K562 (cell line): Measurements from ENCODE around the gene BMP2K. TPM values are rescaled to one million over a fixed set of nuclear protein-coding genes. Genes with fewer than 3 reads are reported as not detected.

Experiments
- ARID2 ChIP-seq: fragments of 450-650 bp; IDR thresholded peaks from 2 replicates; pipeline ENCODE4 v1.6.1; 2017; ENCODE audit warnings: antibody characterized with exemption, mild to moderate bottlenecking
- BRD9 ChIP-seq: fragments of 450-650 bp; IDR thresholded peaks from 2 replicates; pipeline ENCODE4 v1.6.1; 2018; ENCODE audit warnings: low read depth; ENCODE audit not compliant: partially characterized antibody
- BRF1 ChIP-seq: IDR thresholded peaks from 3 replicates; pipeline ENCODE4 v1.6.1; 2011; ENCODE audit warnings: borderline replicate concordance, mild to moderate bottlenecking; ENCODE audit not compliant: insufficient read length; ENCODE audit errors: extremely low read depth
- DEAF1 ChIP-seq: fragments of 450-650 bp; formaldehyde crosslinking; IDR thresholded peaks from 2 replicates; pipeline ENCODE4 v1.4.0; 2020; ENCODE audit warnings: mild to moderate bottlenecking, moderate library complexity
- ETV1 ChIP-seq: fragments of 450-650 bp; conservative IDR thresholded peaks from 2 replicates; pipeline ENCODE4 v1.6.1; 2016; ENCODE audit warnings: missing genetic modification characterization, control low read depth, low read depth, missing compliant biosample characterization
- FOXA1 ChIP-seq: fragments of 450-650 bp; IDR thresholded peaks from 2 replicates; pipeline ENCODE4 v1.6.1; 2016; ENCODE audit warnings: mild to moderate bottlenecking, borderline replicate concordance
- FOXM1 ChIP-seq, 2 experiments: fragments of 450-650 bp in 1 of 2; sonication (generic) in 1 of 2; formaldehyde crosslinking in 1 of 2; IDR thresholded peaks; 2 replicates each; pipeline versions ENCODE4 v1.6.1 to v1.9.0; 2017 to 2022; ENCODE audit warnings: low read depth in 2 of 2, mild to moderate bottlenecking in 2 of 2, missing genetic modification reagents in 1 of 2, moderate library complexity in 1 of 2
- GATAD2B ChIP-seq: fragments of 450-650 bp; IDR thresholded peaks from 2 replicates; pipeline ENCODE4 v1.6.1; 2017; ENCODE audit warnings: mild to moderate bottlenecking, borderline replicate concordance
- MLLT1 ChIP-seq, 2 experiments: fragments of 450-650 bp; IDR thresholded peaks; 2 replicates each; pipeline ENCODE4 v1.6.1; 2016
- MXI1 ChIP-seq: IDR thresholded peaks from 2 replicates; pipeline ENCODE4 v1.6.1; 2011; ENCODE audit warnings: low read depth, mild to moderate bottlenecking, improper control_type of control experiment, low read length
- PTTG1 ChIP-seq: fragments of 450-650 bp; IDR thresholded peaks from 2 replicates; pipeline ENCODE4 v1.6.1; 2016; ENCODE audit warnings: low read depth, mild to moderate bottlenecking, missing genetic modification characterization, missing compliant biosample characterization
- RERE ChIP-seq: sonication (generic); formaldehyde crosslinking; IDR thresholded peaks from 2 replicates; pipeline ENCODE4 v1.8.0; 2023; ENCODE audit warnings: missing genetic modification reagents, mild to moderate bottlenecking, borderline replicate concordance
- SMARCA5 ChIP-seq: fragments of 450-650 bp; IDR thresholded peaks from 2 replicates; pipeline ENCODE4 v1.6.1; 2016
- THAP7 ChIP-seq: fragments of 250-450 bp; sonication (Bioruptor Pico); IDR thresholded peaks from 2 replicates; pipeline ENCODE4 v1.5.0; 2021
- ZNF143 ChIP-seq: sonication (generic); formaldehyde crosslinking; IDR thresholded peaks from 2 replicates; pipeline ENCODE4 v1.9.0; 2022; ENCODE audit warnings: mild to moderate bottlenecking, missing genetic modification reagents
- ZNF146 ChIP-seq: IDR thresholded peaks from one replicate; pipeline ENCODE4 v1.6.1; 2018; ENCODE audit warnings: missing compliant biosample characterization; ENCODE audit not compliant: unreplicated experiment
- ZNF3 ChIP-seq: fragments of 250-450 bp; sonication (Bioruptor Pico); IDR thresholded peaks from 2 replicates; pipeline ENCODE4 v1.5.0; 2021; ENCODE audit warnings: mild to moderate bottlenecking, moderate library complexity
- polyA plus RNA-seq, 8 experiments: library from polyadenylated mRNA; depleted of rRNA in 4 of 8; stranded (reverse) in 5 of 8; unstranded in 3 of 8; fragments of >200 nt; fragmentation: Nextera tagmentation in 2 of 8; fragmentation: Illumina TruSeq in 1 of 8; extraction: Ambion mirVana in 2 of 8; extraction: Trizol in 1 of 8; gene quantifications; 2 replicates each; pipeline versions ENCODE4 v1.2.1 to v1.2.3, GENCODE V29; 2011 to 2014; ENCODE audit warnings: inconsistent platforms in 1 of 8, missing spikeins in 1 of 8
- total RNA-seq, 7 experiments: library from RNA; depleted of rRNA in 6 of 7; stranded (reverse); fragments of >200 nt in 6 of 7; fragmentation: Illumina TruSeq in 2 of 7; extraction: Trizol in 2 of 7; gene quantifications; 2 replicates each; pipeline versions ENCODE4 v1.2.1 to v1.2.3, GENCODE V29; 2011 to 2021; ENCODE audit warnings: low replicate concordance in 1 of 7

Gene BMP2K
- total and polyA plus RNA-seq, 9 of the 15 experiments (the other 6 are each of a cell fraction or from before 2014, with no cell fraction given): 17.0 to 217 (median 104) TPM

GRCh38 chr4:78779280-78779679, 3.1 kb downstream of the BMP2K start (continued):
- TF ChIP-seq RERE (CRISPR knock-in tag) (no peak), ZNF146 (CRISPR knock-in tag) (no peak), BRF1 (no peak), ETV1 (no peak), MLLT1 (IDR thresholded peaks at IDR 0.05) (peak; percentile 71 to 81; a peak in 2 of 4 replicates), FOXA1 (no peak), ZNF143 (no peak), FOXM1 (IDR thresholded peaks at IDR 0.05; ENCODE audit: low read depth) (no peak), FOXM1 (CRISPR knock-in tag; IDR thresholded peaks at IDR 0.05; ENCODE audit: low read depth) (no peak), THAP7 (CRISPR knock-in tag) (0 out of 2 replicates have a peak, but pooled peaks have one; percentile 36), DEAF1 (CRISPR knock-in tag) (no peak), BRD9 (no peak), SMARCA5 (no peak), GATAD2B (no peak), ZNF3 (CRISPR knock-in tag) (0 out of 2 replicates have a peak, but pooled peaks have one; percentile 27), MXI1 (no peak), PTTG1 (tag) (no peak), ARID2 (0 out of 2 replicates have a peak, but pooled peaks have one; percentile 4)
